B cell (primary cell): Measurements from ENCODE around the gene DNAAF1. TPM values are rescaled to one million over a fixed set of nuclear protein-coding genes. Genes with fewer than 3 reads are reported as not detected.

ENCODE experiments used
- ATAC-seq: fragments of 200-7000 bp; cut with Tn5 transposase; one replicate; pipeline ENCODE4 v1.10.0; 2021; ENCODE audit warnings: low read depth, mild to moderate bottlenecking, moderate number of reproducible peaks, moderate library complexity
- CTCF ChIA-PET: fragments of 350-600 bp; sonication (Branson Sonifier 250); formaldehyde crosslinking; loops from one replicate; lab custom pipeline; 2021; ENCODE audit warnings: antibody characterized with exemption, inconsistent platforms; lab: Charles Lee
- POLR2A ChIA-PET: fragments of 350-600 bp; sonication (Branson Sonifier 250); formaldehyde crosslinking; loops from one replicate; lab custom pipeline; 2021; ENCODE audit warnings: antibody characterized with exemption; lab: Charles Lee
- DNase-seq: peaks from one replicate; pipeline ENCODE4 v3.0.0; 2013
- H2AFZ ChIP-seq: 2 replicates; pipeline ENCODE4 v1.6.1; 2012; ENCODE audit warnings: mild to moderate bottlenecking, low read depth, low read length; ENCODE audit not compliant: insufficient read depth, poor library complexity, severe bottlenecking
- H3K27ac ChIP-seq, 2 donors: 1 replicate in 1 of 2; 2 replicates in 1 of 2; pipeline ENCODE4 v1.5.1; 2012 to 2013; ENCODE audit warnings: low read length in 2 of 2, mild to moderate bottlenecking in 2 of 2, moderate library complexity in 1 of 2
- H3K27me3 ChIP-seq, 4 experiments: fragments of 200-600 bp in 1 of 4; sonication (generic) in 1 of 4; replicated peaks in 1 of 4; 1 replicate in 2 of 4; 2 replicates in 2 of 4; pipeline versions ENCODE4 v1.6.1 to v1.7.0; 2013 to 2016; ENCODE audit warnings: low read length in 3 of 4, mild to moderate bottlenecking in 2 of 4, mixed read lengths in 1 of 4, moderate library complexity in 1 of 4; ENCODE audit not compliant: insufficient read depth in 4 of 4, control insufficient read depth in 3 of 4; ENCODE audit errors: control extremely low read depth in 1 of 4
- H3K36me3 ChIP-seq, 2 experiments: replicated peaks in 1 of 2; 1 replicate in 1 of 2; 2 replicates in 1 of 2; pipeline versions ENCODE4 v1.6.1 to v1.7.1; 2013; ENCODE audit warnings: low read length in 1 of 2; ENCODE audit not compliant: insufficient read depth in 2 of 2, control insufficient read depth in 1 of 2; ENCODE audit errors: control extremely low read depth in 1 of 2, extremely low read depth in 1 of 2
- H3K4me1 ChIP-seq, 2 donors: fragments of 200-600 bp in 1 of 2; sonication (generic) in 1 of 2; 1 replicate in 1 of 2; 2 replicates in 1 of 2; pipeline versions ENCODE4 v1.5.1 to v1.6.1; 2013 to 2017; ENCODE audit warnings: low read length in 2 of 2; ENCODE audit not compliant: control insufficient read depth in 2 of 2, insufficient read depth in 2 of 2
- H3K4me2 ChIP-seq: replicated peaks from 2 replicates; pipeline ENCODE3; 2012; ENCODE audit warnings: mild to moderate bottlenecking, low read depth, low read length; ENCODE audit not compliant: poor library complexity, severe bottlenecking
- H3K4me3 ChIP-seq, 5 experiments: fragments of 200-600 bp in 1 of 5; sonication (generic) in 1 of 5; 1 replicate in 3 of 5; 2 replicates in 2 of 5; pipeline versions ENCODE4 v1.5.1 to v1.7.0; 2011 to 2016; ENCODE audit warnings: low read length in 4 of 5, mild to moderate bottlenecking in 4 of 5, low read depth in 2 of 5, control low read depth in 1 of 5, moderate library complexity in 1 of 5; ENCODE audit not compliant: insufficient read depth in 1 of 5; ENCODE audit errors: control extremely low read depth in 1 of 5, extremely low read depth in 1 of 5
- H3K79me2 ChIP-seq: fragments of 200-600 bp; sonication (generic); one replicate; pipeline ENCODE4 v1.6.0; 2016; ENCODE audit warnings: low read length; ENCODE audit not compliant: control insufficient read depth, insufficient read depth
- H3K9ac ChIP-seq: fragments of 200-600 bp; sonication (generic); 2 replicates; pipeline ENCODE4 v1.6.1; 2017; ENCODE audit warnings: mild to moderate bottlenecking, low read length, moderate library complexity
- H3K9me3 ChIP-seq, 3 donors: one replicate each; pipeline versions ENCODE4 v1.6.1 to v1.7.1; 2013; ENCODE audit warnings: low read length in 2 of 3; ENCODE audit not compliant: control insufficient read depth in 2 of 3, insufficient read depth in 1 of 3; ENCODE audit errors: control extremely low read depth in 1 of 3
- H4K20me1 ChIP-seq: 2 replicates; pipeline ENCODE4 v1.6.0; 2012; ENCODE audit warnings: mild to moderate bottlenecking, low read length; ENCODE audit not compliant: insufficient read depth, control insufficient read depth, poor library complexity, severe bottlenecking
- H3K27ac Mint-ChIP-seq: one replicate; pipeline ENCODE4 v1.8.0; 2021; ENCODE audit warnings: mixed read lengths
- H3K27me3 Mint-ChIP-seq: one replicate; pipeline ENCODE4 v1.8.0; 2021; ENCODE audit warnings: mixed read lengths
- H3K4me1 Mint-ChIP-seq: one replicate; pipeline ENCODE4 v1.8.0; 2021; ENCODE audit warnings: mixed read lengths
- H3K4me3 Mint-ChIP-seq: one replicate; pipeline ENCODE4 v1.8.0; 2021; ENCODE audit warnings: mixed read lengths
- H3K9me3 Mint-ChIP-seq: one replicate; pipeline ENCODE4 v1.8.0; 2022; ENCODE audit warnings: mixed read lengths; ENCODE audit not compliant: insufficient read depth
- CTCF ChIP-seq: fragments of 200-600 bp; IDR thresholded peaks from one replicate; pipeline ENCODE4 v1.8.0; 2022; ENCODE audit warnings: antibody characterized with exemption, mild to moderate bottlenecking
- EZH2 ChIP-seq: IDR thresholded peaks from 2 replicates; pipeline ENCODE4 v1.6.1; 2012; ENCODE audit warnings: borderline replicate concordance, low read depth, mild to moderate bottlenecking, moderate library complexity, low read length; ENCODE audit not compliant: insufficient read depth, poor library complexity, severe bottlenecking
- whole genome bisulfite sequencing: methylation state at CpG from one replicate; pipeline ENCODE4 v1.1.5; 2013; ENCODE audit warnings: missing lambda C conversion rate; ENCODE audit not compliant: insufficient coverage; 5-methylcytosine and 5-hydroxymethylcytosine counted together
- intact Hi-C: fragments of 100-400 bp; cut with micrococcal nuclease; formaldehyde crosslinking; loops from one replicate; pipeline ENCODE4 v1.10.0; 2022
- polyA plus RNA-seq: library from polyadenylated mRNA; depleted of rRNA; stranded (reverse); fragments of >200 nt; gene quantifications from 2 replicates; pipeline ENCODE4 v1.2.3, GENCODE V29; 2012
- total RNA-seq, 2 donors: library from RNA; stranded (reverse); fragments of 120-200 nt in 1 of 2; gene quantifications; 1 replicate in 1 of 2; 2 replicates in 1 of 2; pipeline versions ENCODE4 v1.2.3 to v1.2.4, GENCODE V29; 2013 to 2022

Gene DNAAF1
- total and polyA plus RNA-seq, 2 donors (not counting 1 experiment from before 2014, with no cell fraction given): 0.24 to 0.30 TPM

GRCh38 chr16:84153660-84154214 lies 8.6 kb downstream of the DNAAF1 start:
- Histone ChIP-seq H3K27me3 (peaks cover 0 to 4% (median 0%) of the 10 kb centered on the region in 4 experiments), H3K4me2 (no peak overlapping the region), H3K4me3 (no peak overlapping the region), H2AFZ (no peak overlapping the region), H3K79me2 (no peaks in the 10 kb centered on the region), H3K9me3 (no peaks in the 10 kb centered on the region), H3K9ac (no peak overlapping the region), H3K4me1 (no peaks in the 10 kb centered on the region), H3K27ac (no peak overlapping the region), H4K20me1 (no peaks in the 10 kb centered on the region), H3K36me3 (no peaks in the 10 kb centered on the region)
- no peak overlapping the region for H3K4me3 Mint-ChIP-seq
- ATAC-seq: no peak
- POLR2A ChIA-PET: no interaction called here
- H3K9me3 Mint-ChIP-seq: no peaks in the 10 kb centered on the region
- intact Hi-C loops: no loop called here
- 91% methylated on average over 7 of the region's 8 CpGs for WGBS
- no peak for TF ChIP-seq EZH2
- no peak for TF ChIP-seq CTCF
- DNase-seq: no peak
- CTCF ChIA-PET: no interaction called here
- peaks cover 47% of the 10 kb centered on the region for H3K27me3 Mint-ChIP-seq
- H3K27ac Mint-ChIP-seq: no peak overlapping the region
- H3K4me1 Mint-ChIP-seq: no peaks in the 10 kb centered on the region

- Histone ChIP-seq H4K20me1 (no peaks in the 10 kb centered on the region), H2AFZ (no peak overlapping the region), H3K79me2 (no peaks in the 10 kb centered on the region), H3K36me3 (no peaks in the 10 kb centered on the region), H3K4me3 (no peak overlapping the region), H3K4me1 (no peaks in the 10 kb centered on the region), H3K9ac (no peak overlapping the region), H3K27ac (no peak overlapping the region), H3K4me2 (no peak overlapping the region), H3K9me3 (no peaks in the 10 kb centered on the region), H3K27me3 (peaks cover 0 to 4% (median 1%) of the 10 kb centered on the region in 4 experiments)
- H3K27ac Mint-ChIP-seq: no peak overlapping the region
- no peak overlapping the region for H3K4me3 Mint-ChIP-seq
- TF ChIP-seq CTCF: no peak
- no peak for TF ChIP-seq EZH2
- ATAC-seq (no peak), DNase-seq (no peak)
- ChIA-PET CTCF (no interaction called here), POLR2A (no interaction called here)
- intact Hi-C loops: no loop called here
- peaks cover 52% of the 10 kb centered on the region for H3K27me3 Mint-ChIP-seq
- 91% methylated on average over 4 of the region's 4 CpGs for whole genome bisulfite sequencing
- no peaks in the 10 kb centered on the region for H3K4me1 Mint-ChIP-seq
- H3K9me3 Mint-ChIP-seq: no peaks in the 10 kb centered on the region
Observed at GRCh38 chr16:84155226-84155625, 10.1 kb downstream of the DNAAF1 start.
